NCI-H1417 (cell line): ENCODE results near the gene ASF1A.

Experiments
- DNase-seq, 3 experiments: peaks; one replicate each; lab custom pipeline; 2025; lab: John Stamatoyannopoulos, UW

The ASF1A gene

GRCh38 chr6:118913161-118913560 is 19.2 kb downstream of the ASF1A start:
- no peak for DNase-seq

DNA sequence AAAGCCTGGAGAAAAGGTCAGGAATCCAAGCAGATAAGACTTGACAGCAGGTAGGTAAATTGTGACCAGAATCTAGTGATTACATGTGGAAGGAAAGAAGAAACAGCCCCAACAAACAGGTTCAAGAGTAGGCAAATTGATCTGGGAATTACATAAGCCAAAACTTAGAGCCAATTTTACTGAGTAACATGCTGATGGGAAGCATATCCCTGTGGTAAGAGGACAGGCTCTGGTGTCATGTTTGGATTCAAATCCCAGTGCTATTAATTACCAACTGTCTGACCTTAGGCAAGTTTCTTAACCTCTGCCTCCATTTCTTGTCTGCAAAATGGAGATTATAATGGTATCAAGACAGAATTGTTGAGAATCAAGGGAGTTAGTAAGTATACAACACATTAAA is 20.6 kb downstream of the ASF1A start:
- no peak for DNase-seq

- DNase-seq, result peak in 1 of 3 experiments; percentile 30
Measured at GRCh38 chr6:118917546-118918328, 23.8 kb downstream of the ASF1A start.

- DNase-seq, result no peak
Measured at GRCh38 chr6:118918329-118918725, 24.4 kb downstream of the ASF1A start.

DNA sequence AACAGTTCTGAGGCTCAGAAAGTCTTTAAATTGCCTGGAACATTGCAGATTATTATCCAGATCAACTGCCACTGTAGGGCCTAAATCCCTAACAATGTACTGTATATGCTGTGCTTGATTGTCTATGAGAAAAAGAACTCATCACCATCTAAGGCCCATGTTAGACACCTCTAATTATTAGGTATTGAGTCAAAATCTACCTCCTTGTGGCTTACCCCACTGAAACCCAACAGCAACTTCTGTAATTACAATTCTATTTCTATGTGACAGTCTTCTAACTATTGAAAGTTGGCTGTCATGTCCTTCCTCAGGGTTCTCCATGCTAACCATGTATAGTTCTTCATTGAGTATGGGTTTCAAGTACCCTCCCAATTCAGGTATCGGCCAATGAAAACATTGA is 27.1 kb downstream of the ASF1A start:
- no peak for DNase-seq

DNA sequence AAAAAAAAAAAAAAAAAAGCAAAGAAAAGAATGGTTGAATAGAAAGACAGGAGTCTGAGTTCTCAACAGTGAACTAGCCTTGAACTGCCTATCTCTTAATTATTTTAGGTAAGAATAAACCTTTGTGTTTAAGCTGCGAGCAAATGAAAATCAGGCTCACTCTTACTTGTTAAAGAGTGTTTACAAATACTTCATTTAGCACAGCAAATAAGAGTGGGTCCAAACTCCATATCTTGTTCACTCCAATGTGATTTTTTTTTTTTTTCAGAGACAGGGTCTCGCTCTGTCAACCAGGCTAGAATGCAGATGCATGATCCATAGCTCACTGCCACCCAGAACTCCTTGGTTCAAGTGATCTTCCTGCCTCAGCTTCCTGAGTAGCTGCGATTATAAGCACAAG is 29.1 kb downstream of the ASF1A start:
- no peak for DNase-seq

DNA sequence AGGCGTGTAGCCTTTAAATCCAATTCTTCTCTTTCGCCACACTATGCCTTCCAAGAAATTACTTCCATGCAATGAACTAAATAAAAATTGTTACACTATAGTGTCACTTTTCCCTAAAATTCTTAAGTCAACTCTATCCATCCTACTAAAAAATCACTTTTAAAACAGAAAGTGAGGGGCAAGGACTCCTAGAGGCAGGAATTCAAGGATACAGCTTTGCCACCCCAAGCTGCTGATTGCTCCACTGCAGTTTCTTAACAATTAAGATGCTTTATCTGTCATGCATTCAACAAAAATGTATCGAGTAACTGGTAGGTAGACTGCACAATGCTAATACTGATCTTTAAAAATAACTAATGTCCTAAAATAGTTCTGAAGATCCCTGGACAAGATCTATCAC is 36.7 kb downstream of the ASF1A start:
- DNase-seq, result no peak

DNA sequence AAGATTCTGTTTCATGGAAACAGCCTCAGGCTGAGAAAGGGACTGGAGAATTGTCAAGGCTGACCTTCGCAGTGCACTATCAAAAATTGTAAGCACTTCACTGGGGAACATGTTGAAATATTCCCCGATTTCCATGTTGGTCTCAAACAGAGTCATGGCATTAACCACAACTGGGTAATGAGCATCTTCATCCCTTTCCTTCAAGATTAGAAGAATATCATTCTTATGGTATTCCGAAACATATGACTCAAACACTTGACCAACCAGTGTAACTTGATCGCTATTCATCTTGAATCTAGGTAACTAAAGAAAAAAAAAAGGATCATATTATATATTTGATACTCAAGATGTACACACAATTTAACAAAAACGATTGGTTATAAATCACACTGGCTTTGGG is 37.5 kb downstream of the ASF1A start:
- DNase-seq, result no peak

GRCh38 chr6:118932421-118932820 is 38.5 kb downstream of the ASF1A start:
- DNase-seq, result peak in 1 of 3 experiments; percentile 44

GRCh38 chr6:118933855-118934460 is 40.0 kb downstream of the ASF1A start:
- no peak for DNase-seq

- peak; percentile 84 to 89 (median 89) for DNase-seq
Measured at GRCh38 chr6:118934461-118935330, 40.7 kb downstream of the ASF1A start, which contains the start of gene MCM9. MCM9 (minus strand) TSS chr6:118935159; CDS start chr6:118931723, 3,436 bp downstream.

GRCh38 chr6:118935331-118935668 is 41.3 kb downstream of the ASF1A start:
- no peak for DNase-seq

DNA sequence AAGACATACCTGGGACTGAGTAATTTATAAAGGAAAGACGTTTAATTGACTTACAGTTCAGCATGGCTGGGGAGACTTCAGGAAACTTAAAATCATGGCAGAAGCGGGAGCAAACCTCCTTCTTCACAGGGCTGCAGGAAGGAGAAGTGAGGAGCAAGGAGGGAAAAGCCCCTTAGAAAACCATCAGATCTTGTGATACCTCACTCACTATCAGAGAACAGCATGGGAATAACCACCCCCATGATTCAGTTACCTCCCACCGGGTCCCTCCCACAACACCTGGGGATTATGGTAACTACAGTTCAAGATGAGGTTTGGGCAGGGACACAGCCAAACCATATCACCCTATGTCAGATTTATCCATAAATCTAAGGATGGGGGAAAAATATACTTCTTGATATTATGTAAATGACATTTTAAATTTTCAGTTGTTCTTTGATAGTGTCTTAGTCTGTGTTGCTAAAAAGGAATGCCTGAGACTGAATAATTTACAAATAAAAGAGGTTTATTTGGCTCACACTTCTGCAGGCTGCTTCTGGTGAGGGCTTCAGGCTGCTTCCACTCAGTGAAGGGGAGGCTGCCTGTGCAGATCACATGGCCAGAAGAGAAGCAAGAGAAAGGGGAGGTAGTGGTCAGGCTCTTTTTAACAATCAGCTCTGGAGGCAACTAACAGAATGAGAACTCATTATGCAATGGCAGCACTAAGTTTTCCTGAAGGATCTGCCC is 42.2 kb downstream of the ASF1A start:
- DNase-seq, result no peak

GRCh38 chr6:118939683-118940082 is 45.7 kb downstream of the ASF1A start:
- no peak for DNase-seq

DNA sequence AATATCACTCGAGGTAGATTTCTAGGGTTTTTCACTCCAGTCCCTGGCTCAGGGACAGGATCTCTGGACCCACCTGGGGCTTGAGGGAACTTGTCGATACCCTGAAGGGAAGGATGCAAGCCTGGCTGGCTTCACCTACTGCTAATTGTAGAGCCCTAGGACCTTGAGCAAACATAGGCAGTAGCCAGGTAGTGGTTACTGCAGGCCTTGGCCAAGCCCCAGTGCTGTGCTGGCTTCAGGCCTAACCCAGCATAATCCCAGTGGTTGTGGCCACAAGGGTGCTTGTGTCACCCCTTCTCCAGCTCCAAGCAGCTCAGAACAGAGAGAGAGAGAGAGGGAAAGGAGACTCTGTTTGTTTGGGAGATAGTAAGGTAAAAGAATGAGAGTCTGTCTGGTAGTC is 46.8 kb downstream of the ASF1A start:
- DNase-seq, result no peak

- DNase-seq, result no peak
Measured at GRCh38 chr6:118945217-118945616, 51.3 kb downstream of the ASF1A start.

DNA sequence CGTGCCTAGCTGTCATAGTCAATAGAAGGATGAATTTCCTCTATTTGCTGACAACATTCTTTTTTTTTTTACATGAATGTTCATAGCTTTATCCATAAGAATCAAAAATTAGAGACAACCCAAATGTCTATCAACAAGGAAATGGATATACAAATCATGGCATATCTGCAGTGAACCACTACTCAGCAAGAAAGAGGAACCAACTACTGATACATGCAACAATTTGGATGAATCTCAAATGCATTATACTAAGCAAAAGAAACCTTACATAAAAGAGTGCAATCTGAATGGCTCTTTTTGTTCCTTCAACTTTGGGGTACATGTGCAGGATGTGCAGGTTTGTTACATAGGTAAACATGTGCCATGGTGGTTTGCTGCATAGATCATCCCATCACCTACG is 58.7 kb downstream of the ASF1A start:
- no peak for DNase-seq

DNA sequence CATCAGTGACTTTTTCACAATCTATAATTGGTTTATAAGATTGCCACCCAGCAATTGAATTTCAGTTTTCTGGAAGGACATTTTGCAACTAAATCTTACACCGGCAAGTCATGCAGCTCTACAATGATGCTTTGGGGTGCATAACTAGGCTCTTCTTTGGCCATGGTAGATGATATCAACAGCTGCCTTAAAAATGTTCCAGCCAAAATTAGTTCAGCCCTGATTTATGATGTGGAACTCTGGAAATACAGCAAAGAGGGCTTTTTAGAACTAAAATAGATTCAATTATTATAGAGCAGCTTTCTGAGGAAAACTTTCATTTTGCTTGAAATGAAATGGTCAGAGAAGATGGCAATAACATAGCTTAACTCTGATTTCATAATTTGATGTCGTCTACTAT is 59.4 kb downstream of the ASF1A start:
- no peak for DNase-seq
